Hematopoietic multipotent progenitor cell treated with erythropoietin and hydrocortisone succinate and interleukin-3 and kit ligand, for 8 days (in vitro differentiated cells): ENCODE measurements around the gene TSSC4.

Experiments
- DNase-seq: peaks from one replicate; pipeline ENCODE4 v3.0.0-alpha.2; 2015

Gene TSSC4

GRCh38 chr11:2420502-2421225, 20.1 kb downstream of the TSSC4 start:
- peak; percentile 66 for DNase-seq

- no peak for DNase-seq
Observed at GRCh38 chr11:2421226-2421994, 20.9 kb downstream of the TSSC4 start.

- no peak for DNase-seq
Observed at GRCh38 chr11:2421996-2422395, 21.4 kb downstream of the TSSC4 start.

- no peak for DNase-seq
Observed at GRCh38 chr11:2422461-2423156, 22.1 kb downstream of the TSSC4 start.

GRCh38 chr11:2423157-2424025, 22.8 kb downstream of the TSSC4 start:
- DNase-seq, result no peak

GRCh38 chr11:2424811-2425495, 24.4 kb downstream of the TSSC4 start:
- no peak for DNase-seq

GRCh38 chr11:2425506-2425905, 25.0 kb downstream of the TSSC4 start:
- DNase-seq, result no peak

GRCh38 chr11:2426221-2426620, 25.7 kb downstream of the TSSC4 start:
- DNase-seq, result no peak

GRCh38 chr11:2426826-2427521, 26.4 kb downstream of the TSSC4 start:
- DNase-seq, result no peak

- no peak for DNase-seq
Observed at GRCh38 chr11:2427721-2428321, 27.3 kb downstream of the TSSC4 start.

- DNase-seq, result peak; percentile 75
Observed at GRCh38 chr11:2428322-2428795, 27.8 kb downstream of the TSSC4 start.

- no peak for DNase-seq
Observed at GRCh38 chr11:2431395-2431794, 30.8 kb downstream of the TSSC4 start.

GRCh38 chr11:2432171-2432621, 31.6 kb downstream of the TSSC4 start:
- no peak for DNase-seq

- DNase-seq, result no peak
Observed at GRCh38 chr11:2432628-2433071, 32.1 kb downstream of the TSSC4 start.

GRCh38 chr11:2433106-2433925, 32.8 kb downstream of the TSSC4 start:
- no peak for DNase-seq

- DNase-seq, result no peak
Observed at GRCh38 chr11:2434008-2434407, 33.5 kb downstream of the TSSC4 start.

GRCh38 chr11:2434506-2435255, 34.1 kb downstream of the TSSC4 start:
- no peak for DNase-seq

GRCh38 chr11:2435288-2436012, 34.9 kb downstream of the TSSC4 start:
- DNase-seq, result no peak
